ENCODE results near the gene NUDT19. TPM values are rescaled to one million over a fixed set of nuclear protein-coding genes. Genes with fewer than 3 reads are reported as not detected.

NUDT19 gene
- total and polyA plus RNA-seq, 9 of the 15 experiments (the other 6 are each of a cell fraction or from before 2014, with no cell fraction given), result 9.6 to 38.6 (median 14.4) TPM

DNA sequence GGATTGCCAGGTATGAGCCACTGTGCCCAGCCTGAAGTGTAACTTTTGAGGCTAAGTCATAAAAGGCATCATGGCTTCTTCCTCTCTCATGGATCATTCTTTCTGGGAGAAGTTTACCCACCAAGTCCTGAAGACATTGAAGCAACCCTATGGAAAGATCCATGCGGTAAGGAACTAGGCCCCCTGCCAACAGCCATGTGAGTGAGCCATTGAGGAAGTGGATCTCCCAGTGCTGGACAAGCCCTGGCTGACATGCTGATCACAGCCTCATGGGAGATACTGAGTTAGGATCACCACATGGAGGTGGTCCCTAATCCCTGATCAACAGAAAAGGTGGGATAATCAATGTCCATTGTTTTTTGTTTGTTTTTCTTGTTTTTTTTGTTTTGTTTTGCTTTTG lies 3.3 kb upstream of the NUDT19 start (continued):
- TF ChIP-seq, protein P1, sequence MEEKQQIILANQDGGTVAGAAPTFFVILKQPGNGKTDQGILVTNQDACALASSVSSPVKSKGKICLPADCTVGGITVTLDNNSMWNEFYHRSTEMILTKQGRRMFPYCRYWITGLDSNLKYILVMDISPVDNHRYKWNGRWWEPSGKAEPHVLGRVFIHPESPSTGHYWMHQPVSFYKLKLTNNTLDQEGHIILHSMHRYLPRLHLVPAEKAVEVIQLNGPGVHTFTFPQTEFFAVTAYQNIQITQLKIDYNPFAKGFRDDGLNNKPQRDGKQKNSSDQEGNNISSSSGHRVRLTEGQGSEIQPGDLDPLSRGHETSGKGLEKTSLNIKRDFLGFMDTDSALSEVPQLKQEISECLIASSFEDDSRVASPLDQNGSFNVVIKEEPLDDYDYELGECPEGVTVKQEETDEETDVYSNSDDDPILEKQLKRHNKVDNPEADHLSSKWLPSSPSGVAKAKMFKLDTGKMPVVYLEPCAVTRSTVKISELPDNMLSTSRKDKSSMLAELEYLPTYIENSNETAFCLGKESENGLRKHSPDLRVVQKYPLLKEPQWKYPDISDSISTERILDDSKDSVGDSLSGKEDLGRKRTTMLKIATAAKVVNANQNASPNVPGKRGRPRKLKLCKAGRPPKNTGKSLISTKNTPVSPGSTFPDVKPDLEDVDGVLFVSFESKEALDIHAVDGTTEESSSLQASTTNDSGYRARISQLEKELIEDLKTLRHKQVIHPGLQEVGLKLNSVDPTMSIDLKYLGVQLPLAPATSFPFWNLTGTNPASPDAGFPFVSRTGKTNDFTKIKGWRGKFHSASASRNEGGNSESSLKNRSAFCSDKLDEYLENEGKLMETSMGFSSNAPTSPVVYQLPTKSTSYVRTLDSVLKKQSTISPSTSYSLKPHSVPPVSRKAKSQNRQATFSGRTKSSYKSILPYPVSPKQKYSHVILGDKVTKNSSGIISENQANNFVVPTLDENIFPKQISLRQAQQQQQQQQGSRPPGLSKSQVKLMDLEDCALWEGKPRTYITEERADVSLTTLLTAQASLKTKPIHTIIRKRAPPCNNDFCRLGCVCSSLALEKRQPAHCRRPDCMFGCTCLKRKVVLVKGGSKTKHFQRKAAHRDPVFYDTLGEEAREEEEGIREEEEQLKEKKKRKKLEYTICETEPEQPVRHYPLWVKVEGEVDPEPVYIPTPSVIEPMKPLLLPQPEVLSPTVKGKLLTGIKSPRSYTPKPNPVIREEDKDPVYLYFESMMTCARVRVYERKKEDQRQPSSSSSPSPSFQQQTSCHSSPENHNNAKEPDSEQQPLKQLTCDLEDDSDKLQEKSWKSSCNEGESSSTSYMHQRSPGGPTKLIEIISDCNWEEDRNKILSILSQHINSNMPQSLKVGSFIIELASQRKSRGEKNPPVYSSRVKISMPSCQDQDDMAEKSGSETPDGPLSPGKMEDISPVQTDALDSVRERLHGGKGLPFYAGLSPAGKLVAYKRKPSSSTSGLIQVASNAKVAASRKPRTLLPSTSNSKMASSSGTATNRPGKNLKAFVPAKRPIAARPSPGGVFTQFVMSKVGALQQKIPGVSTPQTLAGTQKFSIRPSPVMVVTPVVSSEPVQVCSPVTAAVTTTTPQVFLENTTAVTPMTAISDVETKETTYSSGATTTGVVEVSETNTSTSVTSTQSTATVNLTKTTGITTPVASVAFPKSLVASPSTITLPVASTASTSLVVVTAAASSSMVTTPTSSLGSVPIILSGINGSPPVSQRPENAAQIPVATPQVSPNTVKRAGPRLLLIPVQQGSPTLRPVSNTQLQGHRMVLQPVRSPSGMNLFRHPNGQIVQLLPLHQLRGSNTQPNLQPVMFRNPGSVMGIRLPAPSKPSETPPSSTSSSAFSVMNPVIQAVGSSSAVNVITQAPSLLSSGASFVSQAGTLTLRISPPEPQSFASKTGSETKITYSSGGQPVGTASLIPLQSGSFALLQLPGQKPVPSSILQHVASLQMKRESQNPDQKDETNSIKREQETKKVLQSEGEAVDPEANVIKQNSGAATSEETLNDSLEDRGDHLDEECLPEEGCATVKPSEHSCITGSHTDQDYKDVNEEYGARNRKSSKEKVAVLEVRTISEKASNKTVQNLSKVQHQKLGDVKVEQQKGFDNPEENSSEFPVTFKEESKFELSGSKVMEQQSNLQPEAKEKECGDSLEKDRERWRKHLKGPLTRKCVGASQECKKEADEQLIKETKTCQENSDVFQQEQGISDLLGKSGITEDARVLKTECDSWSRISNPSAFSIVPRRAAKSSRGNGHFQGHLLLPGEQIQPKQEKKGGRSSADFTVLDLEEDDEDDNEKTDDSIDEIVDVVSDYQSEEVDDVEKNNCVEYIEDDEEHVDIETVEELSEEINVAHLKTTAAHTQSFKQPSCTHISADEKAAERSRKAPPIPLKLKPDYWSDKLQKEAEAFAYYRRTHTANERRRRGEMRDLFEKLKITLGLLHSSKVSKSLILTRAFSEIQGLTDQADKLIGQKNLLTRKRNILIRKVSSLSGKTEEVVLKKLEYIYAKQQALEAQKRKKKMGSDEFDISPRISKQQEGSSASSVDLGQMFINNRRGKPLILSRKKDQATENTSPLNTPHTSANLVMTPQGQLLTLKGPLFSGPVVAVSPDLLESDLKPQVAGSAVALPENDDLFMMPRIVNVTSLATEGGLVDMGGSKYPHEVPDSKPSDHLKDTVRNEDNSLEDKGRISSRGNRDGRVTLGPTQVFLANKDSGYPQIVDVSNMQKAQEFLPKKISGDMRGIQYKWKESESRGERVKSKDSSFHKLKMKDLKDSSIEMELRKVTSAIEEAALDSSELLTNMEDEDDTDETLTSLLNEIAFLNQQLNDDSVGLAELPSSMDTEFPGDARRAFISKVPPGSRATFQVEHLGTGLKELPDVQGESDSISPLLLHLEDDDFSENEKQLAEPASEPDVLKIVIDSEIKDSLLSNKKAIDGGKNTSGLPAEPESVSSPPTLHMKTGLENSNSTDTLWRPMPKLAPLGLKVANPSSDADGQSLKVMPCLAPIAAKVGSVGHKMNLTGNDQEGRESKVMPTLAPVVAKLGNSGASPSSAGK (IDR thresholded peaks at IDR 0.05), result 0 out of 2 replicates have a peak, but pooled peaks have one; percentile 14
- peak; percentile 61 for TF ChIP-seq NFIC (IDR thresholded peaks at IDR 0.05)
- TF ChIP-seq SPI1 (IDR thresholded peaks at IDR 0.05; ENCODE audit: borderline replicate concordance, low read depth, low read length), result peak; percentile 90
- no peak for TF ChIP-seq GTF2A2 (tag; IDR thresholded peaks at IDR 0.05)
- TF ChIP-seq, protein P2, sequence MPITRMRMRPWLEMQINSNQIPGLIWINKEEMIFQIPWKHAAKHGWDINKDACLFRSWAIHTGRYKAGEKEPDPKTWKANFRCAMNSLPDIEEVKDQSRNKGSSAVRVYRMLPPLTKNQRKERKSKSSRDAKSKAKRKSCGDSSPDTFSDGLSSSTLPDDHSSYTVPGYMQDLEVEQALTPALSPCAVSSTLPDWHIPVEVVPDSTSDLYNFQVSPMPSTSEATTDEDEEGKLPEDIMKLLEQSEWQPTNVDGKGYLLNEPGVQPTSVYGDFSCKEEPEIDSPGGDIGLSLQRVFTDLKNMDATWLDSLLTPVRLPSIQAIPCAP (CRISPR knock-in tag; IDR thresholded peaks at IDR 0.05; ENCODE audit: borderline replicate concordance), result no peak
- no peak for TF ChIP-seq ZFP36 (IDR thresholded peaks at IDR 0.05; ENCODE audit: low read depth, low read length, partially characterized antibody)

All from K562 (cell line).